Vagina (tissue), 2 donors: ENCODE results near the gene RTBDN. TPM values are rescaled to one million over a fixed set of nuclear protein-coding genes. Genes with fewer than 3 reads are reported as not detected.

ENCODE experiments used
- DNase-seq, 2 donors: peaks; one replicate each; pipeline ENCODE4 v3.0.0-alpha.2; 2017; ENCODE audit errors: extremely low spot score in 2 of 2
- H3K27ac ChIP-seq: fragments of 200-600 bp; sonication (generic); one replicate; pipeline ENCODE4 v1.5.1; 2019
- H3K27me3 ChIP-seq: fragments of 200-600 bp; sonication (generic); one replicate; pipeline ENCODE4 v1.5.1; 2019
- H3K36me3 ChIP-seq, 2 donors: fragments of 200-600 bp; sonication (generic); one replicate each; pipeline ENCODE4 v1.5.1; 2017 to 2019
- H3K4me1 ChIP-seq: fragments of 200-600 bp; sonication (generic); one replicate; pipeline ENCODE4 v1.5.1; 2019
- H3K4me3 ChIP-seq, 2 donors: fragments of 200-600 bp; sonication (generic); 1 replicate in 1 of 2; 2 replicates in 1 of 2; pipeline ENCODE4 v1.5.1; 2016 to 2019
- H3K9me3 ChIP-seq: fragments of 200-600 bp; sonication (generic); one replicate; pipeline ENCODE4 v1.5.1; 2019
- CTCF ChIP-seq, 3 experiments: fragments of 450-650 bp in 2 of 3; fragments of 200-600 bp in 1 of 3; sonication (generic) in 1 of 3; IDR thresholded peaks; one replicate each; pipeline ENCODE4 v1.5.1; 2017 to 2019; ENCODE audit warnings: antibody characterized with exemption in 3 of 3, mild to moderate bottlenecking in 2 of 3, moderate library complexity in 2 of 3
- POLR2A ChIP-seq, 2 donors: fragments of 450-650 bp; IDR thresholded peaks; one replicate each; pipeline ENCODE4 v1.6.1; 2017; ENCODE audit warnings: antibody characterized with exemption in 2 of 2, mild to moderate bottlenecking in 2 of 2, moderate library complexity in 2 of 2
- POLR2AphosphoS5 ChIP-seq, 2 donors: sonication (generic); formaldehyde crosslinking; IDR thresholded peaks; one replicate each; pipeline ENCODE4 v1.9.0; 2017; ENCODE audit warnings: antibody characterized with exemption in 2 of 2, mild to moderate bottlenecking in 2 of 2, low read depth in 1 of 2; ENCODE audit not compliant: insufficient read depth in 1 of 2
- intact Hi-C: fragments of 100-400 bp; cut with DNase I; formaldehyde crosslinking; loops from one replicate; pipeline ENCODE4 v1.15.1; 2023
- total RNA-seq: library from RNA; depleted of rRNA; stranded (reverse); fragments of >200 nt; gene quantifications from one replicate; pipeline ENCODE4 v1.2.3, GENCODE V29; 2016

The RTBDN gene
- total RNA-seq, 1 donor from 2014 or later: 8.8 TPM

- H3K4me1 ChIP-seq: peaks cover 11% of the 10 kb centered on the region
- H3K27me3 ChIP-seq: no peaks in the 10 kb centered on the region
- H3K27ac ChIP-seq: no peak overlapping the region
- H3K36me3 ChIP-seq: no peaks in the 10 kb centered on the region
- intact Hi-C loops: no loop called here
- DNase-seq: no peak
- peak overlapping the region; percentile 31 to 38 for H3K4me3 ChIP-seq
- TF ChIP-seq POLR2AphosphoS5 (IDR thresholded peaks at IDR 0.05; ENCODE audit: insufficient read depth in 1 of 2, low read depth in 1 of 2) (no peak), CTCF (IDR thresholded peaks at IDR 0.05) (no peak), POLR2A (IDR thresholded peaks at IDR 0.05) (no peak)
- H3K9me3 ChIP-seq: no peaks in the 10 kb centered on the region
Measured at GRCh38 chr19:12867120-12868099, 33.0 kb upstream of the RTBDN start.

GRCh38 chr19:12866416-12867119 lies 32.2 kb upstream of the RTBDN start:
- Histone ChIP-seq H3K36me3 (no peaks in the 10 kb centered on the region), H3K27me3 (no peaks in the 10 kb centered on the region), H3K4me1 (peaks cover 11% of the 10 kb centered on the region), H3K9me3 (no peaks in the 10 kb centered on the region), H3K4me3 (no peak overlapping the region), H3K27ac (no peak overlapping the region)
- no peak for DNase-seq
- TF ChIP-seq POLR2AphosphoS5 (IDR thresholded peaks at IDR 0.05; ENCODE audit: insufficient read depth in 1 of 2, low read depth in 1 of 2) (no peak), POLR2A (IDR thresholded peaks at IDR 0.05) (no peak), CTCF (IDR thresholded peaks at IDR 0.05) (no peak)
- intact Hi-C loops: no loop called here

GRCh38 chr19:12865746-12866415 lies 31.5 kb upstream of the RTBDN start:
- Histone ChIP-seq H3K9me3 (no peaks in the 10 kb centered on the region), H3K4me1 (peaks cover 11% of the 10 kb centered on the region), H3K4me3 (no peak overlapping the region), H3K36me3 (no peaks in the 10 kb centered on the region), H3K27ac (no peak overlapping the region), H3K27me3 (no peaks in the 10 kb centered on the region)
- DNase-seq: no peak
- intact Hi-C loops: no loop called here
- TF ChIP-seq POLR2AphosphoS5 (IDR thresholded peaks at IDR 0.05; ENCODE audit: insufficient read depth in 1 of 2, low read depth in 1 of 2): no peak
- TF ChIP-seq POLR2A (IDR thresholded peaks at IDR 0.05): no peak
- TF ChIP-seq CTCF (IDR thresholded peaks at IDR 0.05): no peak

- H3K9me3 ChIP-seq: no peaks in the 10 kb centered on the region
- H3K27me3 ChIP-seq: no peaks in the 10 kb centered on the region
- intact Hi-C loops: no loop called here
- no peak overlapping the region for H3K27ac ChIP-seq
- no peak overlapping the region for H3K4me3 ChIP-seq
- DNase-seq: no peak
- H3K4me1 ChIP-seq: peaks cover 11% of the 10 kb centered on the region
- no peaks in the 10 kb centered on the region for H3K36me3 ChIP-seq
- no peak for TF ChIP-seq POLR2AphosphoS5 (IDR thresholded peaks at IDR 0.05; ENCODE audit: insufficient read depth in 1 of 2, low read depth in 1 of 2)
- no peak for TF ChIP-seq POLR2A (IDR thresholded peaks at IDR 0.05)
- TF ChIP-seq CTCF (IDR thresholded peaks at IDR 0.05): no peak
Measured at GRCh38 chr19:12864721-12865715, 30.6 kb upstream of the RTBDN start.
